Measurements from ENCODE around the gene FBXO44. TPM values are rescaled to one million over a fixed set of nuclear protein-coding genes. Genes with fewer than 3 reads are reported as not detected.

Gene FBXO44
- total and polyA plus RNA-seq, 10 of the 15 experiments (the other 5 are each of a cell fraction or from before 2014, with no cell fraction given), result 0.77 to 22.4 (median 8.2) TPM

DNA sequence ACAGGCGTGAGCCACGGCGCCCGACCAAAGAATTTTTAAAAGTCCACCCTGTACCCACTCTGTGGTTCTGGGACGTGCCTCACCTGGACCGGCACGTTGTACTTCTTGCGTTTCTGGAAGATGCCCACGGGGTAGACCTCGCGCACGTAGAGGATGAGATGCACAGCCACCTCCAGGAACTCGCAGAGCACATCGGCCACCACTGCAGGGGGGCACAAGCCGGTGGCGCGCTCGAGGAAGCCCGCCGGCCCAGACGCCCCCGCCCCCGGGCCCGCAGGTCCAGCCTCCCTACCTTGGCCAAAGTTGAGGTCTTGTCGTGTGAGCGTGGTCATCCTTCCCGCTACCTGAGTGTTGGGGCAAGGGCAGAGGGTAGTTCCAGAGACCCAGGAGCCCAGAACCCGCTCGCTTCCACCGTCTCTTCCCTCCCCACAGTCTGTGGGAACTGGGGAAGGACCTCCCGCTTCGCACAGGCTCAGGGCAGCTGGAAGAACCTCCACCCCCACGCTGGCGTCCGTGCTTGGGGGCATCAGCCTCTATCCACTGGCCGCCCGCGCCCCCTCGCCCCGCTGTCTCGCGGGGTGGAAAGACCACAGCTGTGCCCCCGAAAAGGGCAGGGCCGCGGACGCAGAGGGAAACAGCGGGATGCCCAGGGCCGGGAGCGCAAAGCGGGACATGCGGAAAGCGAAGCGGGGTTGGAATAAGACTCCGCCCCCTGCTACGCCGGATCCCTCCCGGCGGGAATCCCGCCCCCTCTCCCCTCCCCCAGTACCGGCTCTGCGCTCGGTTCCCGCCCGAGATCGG is 25.8 kb downstream of the FBXO44 start:
- DNase-seq (ENCODE audit: low read depth, low spot score) (no peak), ATAC-seq (peak; percentile 49), FAIRE-seq (no peak)
- H3K27me3 ChIP-seq (replicated peaks in 1 of 2; ENCODE audit: control insufficient read depth in 2 of 2, insufficient read depth in 2 of 2, low read length in 1 of 2), result no peaks in the 10 kb centered on the region
- 20% methylated on average over 38 of the region's 65 CpGs for WGBS (ENCODE audit: insufficient coverage, insufficient replicate concordance, low lambda C conversion rate, missing lambda C conversion rate)
- intact Hi-C loops (cut with micrococcal nuclease; ENCODE audit: unreplicated experiment) (loop anchor here (1.0 kb wide), 1 partner anchor 28 kb away; no protein-coding TSS in a partner anchor), in situ Hi-C loops (cut with MboI) (no loop called here)
- H3K9me3 ChIP-seq (replicated peaks; ENCODE audit: control insufficient read depth, insufficient read depth, low read length), result no peaks in the 10 kb centered on the region
- peak overlapping the region; percentile 58 for H3K4me2 ChIP-seq (ENCODE audit: control insufficient read depth, insufficient read depth)
- peaks cover 2% of the 10 kb centered on the region for H3K79me2 ChIP-seq (ENCODE audit: control insufficient read depth, insufficient read depth, low read length)
- H3K4me1 ChIP-seq (ENCODE audit: control insufficient read depth, insufficient read depth, low read length), result no peaks in the 10 kb centered on the region
- RAD21 ChIA-PET (ENCODE audit: unreplicated experiment), result interaction anchor here (2.4 kb wide), 1 partner anchor 16 kb away, joined by 28 read pairs; the partner anchor contains the start of gene FBXO6
- POLR2A ChIA-PET, result interaction anchor here (1.2 to 2.5 kb wide), 4 partner anchors 16 to 667 kb away, joined by 4 to 14 read pairs (median 4); partner anchors contain the start of gene FBXO6
- SMC1A ChIA-PET (ENCODE audit: uncharacterized antibody, unreplicated experiment), result no interaction called here
- CTCF ChIA-PET, result interaction anchor here (2.2 to 2.7 kb wide), 2 partner anchors 16 kb away, joined by 9 to 17 read pairs; partner anchors contain the start of gene FBXO6
- H3K36me3 ChIP-seq (ENCODE audit: control insufficient read depth in 2 of 2, insufficient read depth in 2 of 2, low read length in 1 of 2), result peaks cover 0 to under 1% of the 10 kb centered on the region in 2 experiments; a peak in 2 of 4 replicates
- no TSS peak for BruUV-seq (replicated peaks)
- peak overlapping the region; percentile 93 for H3K4me3 ChIP-seq
- H4K20me1 ChIP-seq (ENCODE audit: control insufficient read depth, insufficient read depth), result no peaks in the 10 kb centered on the region
- peak overlapping the region; percentile 85 for H3K9ac ChIP-seq (ENCODE audit: control insufficient read depth, insufficient read depth, low read length)
- H2AFZ ChIP-seq (ENCODE audit: control insufficient read depth, low read depth, low read length), result peak overlapping the region; percentile 93
- peak overlapping the region; percentile 70 for H3K27ac ChIP-seq (ENCODE audit: control insufficient read depth, insufficient read depth)
- 0 out of 2 replicates have a peak, but pooled peaks have one; percentile 15 for TF ChIP-seq HDGF (IDR thresholded peaks at IDR 0.05)
- 0 out of 2 replicates have a peak, but pooled peaks have one; percentile 6 for TF ChIP-seq RUNX3 (IDR thresholded peaks at IDR 0.05; ENCODE audit: low read length)
- 0 out of 4 replicates have a peak, but pooled peaks of 1 of the 2 experiments have one; percentile 8 for TF ChIP-seq EP300 (IDR thresholded peaks at IDR 0.05; ENCODE audit: borderline replicate concordance in 1 of 2, control insufficient read depth in 1 of 2, low read depth in 2 of 2, low read length in 2 of 2)
- peak; percentile 57 for TF ChIP-seq IKZF1 (conservative IDR thresholded peaks at IDR 0.05)
- TF ChIP-seq ESRRA (IDR thresholded peaks at IDR 0.05; ENCODE audit: low read length), result no peak
- 0 out of 2 replicates have a peak, but pooled peaks have one; percentile 44 for TF ChIP-seq POLR2AphosphoS2 (IDR thresholded peaks at IDR 0.05; ENCODE audit: low read depth, low read length)
- TF ChIP-seq, protein P1, sequence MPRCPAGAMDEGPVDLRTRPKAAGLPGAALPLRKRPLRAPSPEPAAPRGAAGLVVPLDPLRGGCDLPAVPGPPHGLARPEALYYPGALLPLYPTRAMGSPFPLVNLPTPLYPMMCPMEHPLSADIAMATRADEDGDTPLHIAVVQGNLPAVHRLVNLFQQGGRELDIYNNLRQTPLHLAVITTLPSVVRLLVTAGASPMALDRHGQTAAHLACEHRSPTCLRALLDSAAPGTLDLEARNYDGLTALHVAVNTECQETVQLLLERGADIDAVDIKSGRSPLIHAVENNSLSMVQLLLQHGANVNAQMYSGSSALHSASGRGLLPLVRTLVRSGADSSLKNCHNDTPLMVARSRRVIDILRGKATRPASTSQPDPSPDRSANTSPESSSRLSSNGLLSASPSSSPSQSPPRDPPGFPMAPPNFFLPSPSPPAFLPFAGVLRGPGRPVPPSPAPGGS (IDR thresholded peaks at IDR 0.05; ENCODE audit: borderline replicate concordance, insufficient read depth, low read depth, low read length, poor library complexity, severe bottlenecking), result no peak
- TF ChIP-seq, protein P2, sequence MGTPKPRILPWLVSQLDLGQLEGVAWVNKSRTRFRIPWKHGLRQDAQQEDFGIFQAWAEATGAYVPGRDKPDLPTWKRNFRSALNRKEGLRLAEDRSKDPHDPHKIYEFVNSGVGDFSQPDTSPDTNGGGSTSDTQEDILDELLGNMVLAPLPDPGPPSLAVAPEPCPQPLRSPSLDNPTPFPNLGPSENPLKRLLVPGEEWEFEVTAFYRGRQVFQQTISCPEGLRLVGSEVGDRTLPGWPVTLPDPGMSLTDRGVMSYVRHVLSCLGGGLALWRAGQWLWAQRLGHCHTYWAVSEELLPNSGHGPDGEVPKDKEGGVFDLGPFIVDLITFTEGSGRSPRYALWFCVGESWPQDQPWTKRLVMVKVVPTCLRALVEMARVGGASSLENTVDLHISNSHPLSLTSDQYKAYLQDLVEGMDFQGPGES (IDR thresholded peaks at IDR 0.05), result no peak
- TF ChIP-seq USF1 (IDR thresholded peaks at IDR 0.05; ENCODE audit: borderline replicate concordance, extremely low read length, insufficient read depth, low read depth, low read length), result no peak
- no peak for TF ChIP-seq BRCA1 (IDR thresholded peaks at IDR 0.05; ENCODE audit: low read depth, low read length)
- TF ChIP-seq PKNOX1 (IDR thresholded peaks at IDR 0.05), result no peak
- no peak for TF ChIP-seq ZBED1 (IDR thresholded peaks at IDR 0.05; ENCODE audit: borderline replicate concordance)
- TF ChIP-seq E2F4 (IDR thresholded peaks at IDR 0.05; ENCODE audit: low read depth, low read length), result no peak

Data from GM12878 (cell line).